Transverse colon (tissue), 4 donors: ENCODE results near the gene ACVR1C. TPM values are rescaled to one million over a fixed set of nuclear protein-coding genes. Genes with fewer than 3 reads are reported as not detected.
"Not testable (repeated sequence)": the region's sequence is repeated elsewhere in the genome, so short reads cannot be mapped to it uniquely, and the experiment has no call there.

Experiments used
- DNase-seq: peaks from one replicate; pipeline ENCODE4 v3.0.0-alpha.2; 2019
- H3K27ac ChIP-seq, 4 donors: fragments of 200-600 bp; sonication (generic); 2 replicates each; pipeline ENCODE4 v1.5.1; 2016 to 2018; ENCODE audit warnings: inconsistent platforms in 4 of 4
- H3K27me3 ChIP-seq: fragments of 200-600 bp; sonication (generic); 2 replicates; pipeline ENCODE4 v1.5.1; 2017; ENCODE audit warnings: inconsistent platforms
- H3K36me3 ChIP-seq, 4 donors: fragments of 200-600 bp; sonication (generic); 2 replicates each; pipeline ENCODE4 v1.5.1; 2017 to 2019; ENCODE audit warnings: inconsistent platforms in 4 of 4
- H3K4me1 ChIP-seq, 4 donors: fragments of 200-600 bp; sonication (generic); 2 replicates each; pipeline ENCODE4 v1.5.1; 2017 to 2020; ENCODE audit warnings: inconsistent platforms in 4 of 4
- H3K4me3 ChIP-seq, 4 donors: fragments of 200-600 bp; sonication (generic); 1 replicate in 1 of 4; 2 replicates in 3 of 4; pipeline versions ENCODE4 v1.5.1 to v1.6.1; 2017 to 2019; ENCODE audit warnings: inconsistent platforms in 4 of 4
- H3K9me3 ChIP-seq, 2 donors: fragments of 200-600 bp; sonication (generic); 2 replicates each; pipeline ENCODE4 v1.5.1; 2017 to 2019; ENCODE audit warnings: inconsistent platforms in 2 of 2
- EP300 ChIP-seq: sonication (generic); formaldehyde crosslinking; IDR thresholded peaks from one replicate; pipeline ENCODE4 v1.6.1; 2017; ENCODE audit warnings: antibody characterized with exemption, low read depth
- POLR2A ChIP-seq: fragments of 450-650 bp; IDR thresholded peaks from one replicate; pipeline ENCODE4 v1.6.1; 2016; ENCODE audit warnings: antibody characterized with exemption, mild to moderate bottlenecking, moderate library complexity
- POLR2AphosphoS5 ChIP-seq, 3 donors: sonication (generic); formaldehyde crosslinking; IDR thresholded peaks; one replicate each; pipeline ENCODE4 v1.6.1; 2016; ENCODE audit warnings: antibody characterized with exemption in 3 of 3
- WGBS, 2 donors: methylation state at CpG; one replicate each; pipeline ENCODE4 v1.1.5; 2018; ENCODE audit warnings: low coverage in 1 of 2; 5-methylcytosine and 5-hydroxymethylcytosine counted together
- in situ Hi-C, 4 donors: fragments of 200-750 bp; cut with MboI; loops; one replicate each; pipeline versions ENCODE4 v1.15.0 to v1.15.1; 2017; ENCODE audit warnings: low sequenced_read_pairs in 3 of 4, low pct_ligation_motif_present in 1 of 4, low pct_unique_long_range_greater_than_20kb in 1 of 4
- intact Hi-C: fragments of 100-400 bp; cut with DNase I; formaldehyde crosslinking; loops from one replicate; pipeline ENCODE4 v1.15.1; 2023; ENCODE audit warnings: low total_unique reads
- total RNA-seq, 4 donors: library from RNA; depleted of rRNA; stranded (reverse); fragments of >200 nt; gene quantifications; one replicate each; pipeline ENCODE4 v1.1.0, GENCODE V29; 2016
- TF ChIP-seq, protein P1 (sequence below), 5 experiments: fragments of 200-600 bp in 3 of 5; fragments of 450-650 bp in 2 of 5; sonication (generic) in 3 of 5; IDR thresholded peaks; 1 replicate in 2 of 5; 2 replicates in 3 of 5; pipeline ENCODE4 v1.5.1; 2016 to 2017; ENCODE audit warnings: antibody characterized with exemption in 5 of 5, inconsistent platforms in 3 of 5, mild to moderate bottlenecking in 2 of 5, moderate library complexity in 1 of 5

ACVR1C gene
- total RNA-seq, 4 donors from 2014 or later: 8.2 to 13.7 (median 11.9) TPM

GRCh38 chr2:157592374-157592773 lies 36.3 kb downstream of the ACVR1C start:
- H3K27ac ChIP-seq: no peak overlapping the region
- H3K4me3 ChIP-seq: no peak overlapping the region
- DNase-seq: no peak
- intact Hi-C loops: no loop called here
- peaks cover 4% of the 10 kb centered on the region for H3K27me3 ChIP-seq
- in situ Hi-C loops: no loop called here
- TF ChIP-seq POLR2AphosphoS5 (IDR thresholded peaks at IDR 0.05) (no peak), POLR2A (no peak), EP300 (no peak)
- TF ChIP-seq, protein P1, sequence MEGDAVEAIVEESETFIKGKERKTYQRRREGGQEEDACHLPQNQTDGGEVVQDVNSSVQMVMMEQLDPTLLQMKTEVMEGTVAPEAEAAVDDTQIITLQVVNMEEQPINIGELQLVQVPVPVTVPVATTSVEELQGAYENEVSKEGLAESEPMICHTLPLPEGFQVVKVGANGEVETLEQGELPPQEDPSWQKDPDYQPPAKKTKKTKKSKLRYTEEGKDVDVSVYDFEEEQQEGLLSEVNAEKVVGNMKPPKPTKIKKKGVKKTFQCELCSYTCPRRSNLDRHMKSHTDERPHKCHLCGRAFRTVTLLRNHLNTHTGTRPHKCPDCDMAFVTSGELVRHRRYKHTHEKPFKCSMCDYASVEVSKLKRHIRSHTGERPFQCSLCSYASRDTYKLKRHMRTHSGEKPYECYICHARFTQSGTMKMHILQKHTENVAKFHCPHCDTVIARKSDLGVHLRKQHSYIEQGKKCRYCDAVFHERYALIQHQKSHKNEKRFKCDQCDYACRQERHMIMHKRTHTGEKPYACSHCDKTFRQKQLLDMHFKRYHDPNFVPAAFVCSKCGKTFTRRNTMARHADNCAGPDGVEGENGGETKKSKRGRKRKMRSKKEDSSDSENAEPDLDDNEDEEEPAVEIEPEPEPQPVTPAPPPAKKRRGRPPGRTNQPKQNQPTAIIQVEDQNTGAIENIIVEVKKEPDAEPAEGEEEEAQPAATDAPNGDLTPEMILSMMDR (IDR thresholded peaks at IDR 0.05): no peak
- no peaks in the 10 kb centered on the region for H3K9me3 ChIP-seq
- no peaks in the 10 kb centered on the region for H3K4me1 ChIP-seq
- 85 to 88% methylated on average over 3 of the region's 3 CpGs for WGBS, 2 donors
- no peaks in the 10 kb centered on the region for H3K36me3 ChIP-seq

DNA sequence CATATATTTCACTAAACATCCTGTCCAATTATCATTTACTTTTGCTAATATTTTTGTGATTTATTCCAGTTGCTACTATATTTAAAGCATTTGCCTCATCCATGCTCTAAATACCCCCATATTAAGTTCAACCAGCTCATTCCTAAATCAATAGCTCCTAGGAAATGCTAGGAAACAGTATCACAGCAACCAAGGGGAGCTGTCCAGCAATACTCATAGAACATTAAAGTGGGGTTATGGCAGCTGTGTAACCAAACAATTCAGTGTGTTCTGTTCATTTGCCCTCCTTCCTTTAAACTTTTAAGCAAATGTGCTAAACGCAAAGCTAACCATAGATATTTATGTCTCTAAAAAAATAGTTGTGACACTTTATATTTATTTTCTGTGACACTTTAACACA lies 41.1 kb downstream of the ACVR1C start:
- no peaks in the 10 kb centered on the region for H3K27me3 ChIP-seq
- H3K9me3 ChIP-seq: no peaks in the 10 kb centered on the region
- no peak for DNase-seq
- no peaks in the 10 kb centered on the region for H3K4me1 ChIP-seq
- intact Hi-C loops: no loop called here
- 80 to 86% methylated on average over 1 of the region's 1 CpG for WGBS, 2 donors
- H3K27ac ChIP-seq: no peak overlapping the region
- no peak for TF ChIP-seq POLR2A
- no peak for TF ChIP-seq POLR2AphosphoS5 (IDR thresholded peaks at IDR 0.05)
- no peak for TF ChIP-seq EP300
- TF ChIP-seq, protein P1 (IDR thresholded peaks at IDR 0.05): no peak
- no peaks in the 10 kb centered on the region for H3K36me3 ChIP-seq
- in situ Hi-C loops: no loop called here
- H3K4me3 ChIP-seq: no peak overlapping the region

DNA sequence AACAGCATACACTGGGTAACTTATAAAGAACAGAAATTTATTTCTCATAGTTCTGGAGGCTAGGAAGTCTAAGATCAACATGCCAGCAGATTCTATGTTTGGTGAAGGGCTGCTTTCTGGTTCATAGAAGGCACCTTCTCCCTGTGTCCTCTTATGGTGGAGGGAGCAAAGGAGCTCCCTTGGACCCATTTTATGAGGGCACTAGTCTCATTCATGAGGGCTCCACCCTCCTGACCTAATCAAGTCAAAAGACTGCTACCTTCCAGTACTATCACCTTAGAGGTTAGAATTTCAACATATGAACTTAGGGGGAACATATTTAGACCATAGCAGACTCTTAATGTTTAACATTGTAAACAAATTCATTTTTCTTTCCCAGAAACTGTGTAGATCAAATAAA lies 54.5 kb downstream of the ACVR1C start:
- H3K27me3 ChIP-seq: no peaks in the 10 kb centered on the region
- H3K4me3 ChIP-seq: no peak overlapping the region
- in situ Hi-C loops: no loop called here
- no peaks in the 10 kb centered on the region for H3K9me3 ChIP-seq
- intact Hi-C loops: no loop called here
- no peaks in the 10 kb centered on the region for H3K36me3 ChIP-seq
- H3K4me1 ChIP-seq: no peaks in the 10 kb centered on the region
- DNase-seq: no peak
- H3K27ac ChIP-seq: no peak overlapping the region
- TF ChIP-seq EP300 (no peak), POLR2A (no peak), POLR2AphosphoS5 (IDR thresholded peaks at IDR 0.05) (no peak)
- TF ChIP-seq, protein P1 (IDR thresholded peaks at IDR 0.05): no peak

- no peak overlapping the region for H3K27ac ChIP-seq
- intact Hi-C loops: no loop called here
- H3K4me3 ChIP-seq: no peak overlapping the region
- no peaks in the 10 kb centered on the region for H3K36me3 ChIP-seq
- no peaks in the 10 kb centered on the region for H3K4me1 ChIP-seq
- no peaks in the 10 kb centered on the region for H3K27me3 ChIP-seq
- 15 to 44% methylated on average over 2 of the region's 2 CpGs for WGBS, 2 donors
- in situ Hi-C loops: no loop called here
- DNase-seq: no peak
- no peaks in the 10 kb centered on the region for H3K9me3 ChIP-seq
- no peak for TF ChIP-seq POLR2A
- TF ChIP-seq, protein P1 (IDR thresholded peaks at IDR 0.05): peak in 2 of 5 experiments; percentile 22 to 27
Measured at GRCh38 chr2:157572725-157573124, 55.9 kb downstream of the ACVR1C start.

GRCh38 chr2:157566623-157567022 lies 62.0 kb downstream of the ACVR1C start:
- in situ Hi-C loops, DNase-seq: not testable (repeated sequence)

GRCh38 chr2:157566113-157566512 lies 62.6 kb downstream of the ACVR1C start:
- H3K27ac ChIP-seq, intact Hi-C loops, H3K36me3 ChIP-seq, in situ Hi-C loops, H3K9me3 ChIP-seq, H3K4me1 ChIP-seq, H3K4me3 ChIP-seq, DNase-seq, H3K27me3 ChIP-seq: not testable (repeated sequence)
- WGBS, 2 donors: 94 to 100% methylated on average over 2 to 10 of the region's 10 CpGs

More at GRCh38 chr2:157566623-157567022, 62.0 kb downstream of the ACVR1C start:
- H3K27me3 ChIP-seq, H3K9me3 ChIP-seq, H3K36me3 ChIP-seq, H3K4me3 ChIP-seq, H3K4me1 ChIP-seq, H3K27ac ChIP-seq, intact Hi-C loops: not testable (repeated sequence)
- 60% methylated on average over 8 of the region's 15 CpGs; no CpG with 5 or more reads in 1 of the 2 donors for WGBS, 2 donors
